HEK293 (cell line): Measurements from ENCODE around the gene MCM10.

Experiments
- CTCF ChIA-PET: fragments of 350-600 bp; formaldehyde crosslinking; extraction: SDS; loops from one replicate; lab custom pipeline; 2021; ENCODE audit warnings: antibody characterized with exemption; lab: Yijun Ruan, JAX
- POLR2A ChIA-PET: fragments of 300-600 bp; formaldehyde crosslinking; extraction: SDS; loops from one replicate; lab custom pipeline; 2020; ENCODE audit warnings: antibody characterized with exemption, inconsistent platforms; lab: Yijun Ruan, JAX
- H3K27ac ChIP-seq: fragments of 200-500 bp; sonication (Bioruptor generic); 2 replicates; pipeline ENCODE4 v1.5.1; 2014; ENCODE audit warnings: low read depth, low read length, control low read depth, inconsistent platforms; ENCODE audit errors: extremely low read depth
- H3K36me3 ChIP-seq, 2 experiments: fragments of 200-500 bp in 1 of 2; sonication (Bioruptor generic) in 1 of 2; 1 replicate in 1 of 2; 2 replicates in 1 of 2; pipeline ENCODE4 v1.5.1; 2014 to 2017; ENCODE audit warnings: inconsistent platforms in 2 of 2, low read length in 2 of 2; ENCODE audit not compliant: control insufficient read depth in 2 of 2, insufficient read depth in 1 of 2
- H3K4me1 ChIP-seq: fragments of 200-500 bp; sonication (Bioruptor generic); 2 replicates; pipeline ENCODE4 v1.5.1; 2014; ENCODE audit warnings: mild to moderate bottlenecking, low read length, inconsistent platforms; ENCODE audit not compliant: control insufficient read depth, insufficient read depth
- H3K4me3 ChIP-seq: 2 replicates; pipeline ENCODE4 v1.5.1; 2011; ENCODE audit warnings: low read depth, mild to moderate bottlenecking, control low read depth, low read length, moderate library complexity
- H3K9me3 ChIP-seq: fragments of 200-500 bp; sonication (Bioruptor generic); 2 replicates; pipeline ENCODE4 v1.5.1; 2014; ENCODE audit warnings: low read depth, low read length, inconsistent platforms; ENCODE audit not compliant: control insufficient read depth, insufficient read depth
- GLI2 ChIP-seq: fragments of 450-650 bp; formaldehyde crosslinking; IDR thresholded peaks from 2 replicates; pipeline ENCODE4; 2017; ENCODE audit warnings: missing biosample characterization, missing genetic modification characterization, low read depth, borderline replicate concordance
- INSM2 ChIP-seq: fragments of 450-650 bp; formaldehyde crosslinking; IDR thresholded peaks from 2 replicates; pipeline ENCODE4 v1.5.1; 2016; ENCODE audit warnings: missing biosample characterization, missing genetic modification characterization
- PRDM1 ChIP-seq: fragments of 450-650 bp; formaldehyde crosslinking; IDR thresholded peaks from 2 replicates; pipeline ENCODE4; 2016; ENCODE audit warnings: missing biosample characterization, missing genetic modification characterization
- PRDM2 ChIP-seq: fragments of 450-650 bp; formaldehyde crosslinking; IDR thresholded peaks from 2 replicates; pipeline ENCODE4 v1.5.1; 2016; ENCODE audit warnings: missing biosample characterization, missing genetic modification characterization, borderline replicate concordance
- REST ChIP-seq: fragments of 450-650 bp; formaldehyde crosslinking; IDR thresholded peaks from 2 replicates; pipeline ENCODE4 v1.5.1; 2016; ENCODE audit warnings: missing biosample characterization, missing genetic modification characterization
- SCRT1 ChIP-seq: fragments of 450-650 bp; formaldehyde crosslinking; IDR thresholded peaks from 2 replicates; pipeline ENCODE4 v1.5.1; 2016; ENCODE audit warnings: missing biosample characterization, missing genetic modification characterization, borderline replicate concordance
- ZBTB6 ChIP-seq: fragments of 450-650 bp; formaldehyde crosslinking; IDR thresholded peaks from 2 replicates; pipeline ENCODE4 v1.5.1; 2017; ENCODE audit warnings: missing biosample characterization, missing genetic modification characterization
- ZNF132 ChIP-seq: fragments of 450-650 bp; formaldehyde crosslinking; IDR thresholded peaks from 2 replicates; pipeline ENCODE4 v1.5.1; 2017; ENCODE audit warnings: missing biosample characterization, missing genetic modification characterization, borderline replicate concordance
- ZNF76 ChIP-seq: fragments of 450-650 bp; formaldehyde crosslinking; IDR thresholded peaks from 2 replicates; pipeline ENCODE4; 2016; ENCODE audit warnings: low read depth, missing biosample characterization, missing genetic modification characterization, borderline replicate concordance
- TF ChIP-seq, protein P1 (sequence below): fragments of 450-650 bp; formaldehyde crosslinking; IDR thresholded peaks from 2 replicates; pipeline ENCODE4 v1.5.1; 2016; ENCODE audit warnings: missing biosample characterization, missing genetic modification characterization
- TF ChIP-seq, protein P2 (sequence below): fragments of 450-650 bp; formaldehyde crosslinking; IDR thresholded peaks from 2 replicates; pipeline ENCODE4 v1.5.1; 2016; ENCODE audit warnings: missing biosample characterization, missing genetic modification characterization

MCM10 gene

DNA sequence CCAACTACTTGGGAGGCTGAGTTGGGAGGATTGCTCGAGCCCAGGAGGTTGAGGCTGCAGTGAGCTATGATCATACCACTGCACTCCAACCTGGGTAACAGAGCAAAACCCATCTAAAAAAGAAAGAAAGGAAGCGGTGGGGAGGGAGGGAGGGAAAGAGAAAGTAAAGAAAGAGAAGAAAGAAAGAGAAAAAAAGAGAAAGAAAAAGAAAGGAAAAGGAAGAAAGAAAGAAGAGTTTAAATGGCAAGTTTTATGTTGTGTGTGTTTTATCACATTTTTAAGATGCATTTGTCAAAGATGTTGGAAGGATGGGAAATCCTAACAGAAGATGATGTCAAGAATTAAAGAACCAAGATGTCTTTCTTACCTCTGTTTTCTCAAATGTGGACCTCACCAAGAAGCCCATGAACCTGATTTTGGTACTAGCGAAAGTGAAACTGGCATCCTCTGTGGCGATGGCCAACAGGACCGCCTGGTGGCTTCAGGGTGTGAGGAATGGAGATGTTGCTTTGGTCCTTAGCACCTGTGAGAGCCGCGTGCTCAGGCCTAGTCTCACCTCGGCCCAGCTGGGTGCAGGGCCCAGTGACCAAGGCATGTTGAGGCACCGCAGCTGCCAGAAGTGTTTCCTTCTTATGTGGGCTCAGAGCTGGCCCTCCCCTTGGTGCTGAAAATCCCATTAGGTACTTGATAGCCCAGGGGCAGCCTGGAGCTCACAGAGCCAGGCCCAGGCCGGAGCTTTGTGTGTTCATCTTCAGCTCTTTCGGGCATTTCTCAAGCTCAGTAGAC is 63.0 kb downstream of the MCM10 start (continued):
- TF ChIP-seq PRDM1 (tag by site-specific recombination): peak; percentile 92
- TF ChIP-seq INSM2 (tag by site-specific recombination): no peak
- no peak for TF ChIP-seq GLI2
- TF ChIP-seq REST: peak; percentile 78
- no peak for TF ChIP-seq ZNF76 (tag by site-specific recombination)

DNA sequence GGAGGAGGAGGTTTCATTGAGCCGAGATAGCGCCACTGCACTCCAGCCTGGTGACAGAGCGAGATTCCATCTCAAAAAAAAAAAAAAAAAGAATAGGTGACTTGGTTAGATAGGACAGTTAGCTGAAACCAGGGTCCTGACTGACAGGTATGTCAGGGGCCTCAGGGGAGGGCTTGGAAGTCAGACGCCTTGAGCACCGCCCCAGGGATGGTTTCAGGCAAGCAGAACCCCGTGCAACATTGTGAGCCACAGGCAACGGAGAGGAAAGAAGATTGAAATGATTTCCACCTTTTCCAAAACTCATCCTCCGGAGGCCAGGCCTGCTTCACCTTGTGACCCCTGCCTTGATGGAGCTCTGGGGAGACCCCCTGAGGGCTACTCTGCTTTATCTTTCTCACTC is 64.2 kb downstream of the MCM10 start:
- POLR2A ChIA-PET: no interaction called here
- H3K27ac ChIP-seq: no peak overlapping the region
- no peak overlapping the region for H3K4me3 ChIP-seq
- H3K4me1 ChIP-seq: no peaks in the 10 kb centered on the region
- TF ChIP-seq, protein P1, sequence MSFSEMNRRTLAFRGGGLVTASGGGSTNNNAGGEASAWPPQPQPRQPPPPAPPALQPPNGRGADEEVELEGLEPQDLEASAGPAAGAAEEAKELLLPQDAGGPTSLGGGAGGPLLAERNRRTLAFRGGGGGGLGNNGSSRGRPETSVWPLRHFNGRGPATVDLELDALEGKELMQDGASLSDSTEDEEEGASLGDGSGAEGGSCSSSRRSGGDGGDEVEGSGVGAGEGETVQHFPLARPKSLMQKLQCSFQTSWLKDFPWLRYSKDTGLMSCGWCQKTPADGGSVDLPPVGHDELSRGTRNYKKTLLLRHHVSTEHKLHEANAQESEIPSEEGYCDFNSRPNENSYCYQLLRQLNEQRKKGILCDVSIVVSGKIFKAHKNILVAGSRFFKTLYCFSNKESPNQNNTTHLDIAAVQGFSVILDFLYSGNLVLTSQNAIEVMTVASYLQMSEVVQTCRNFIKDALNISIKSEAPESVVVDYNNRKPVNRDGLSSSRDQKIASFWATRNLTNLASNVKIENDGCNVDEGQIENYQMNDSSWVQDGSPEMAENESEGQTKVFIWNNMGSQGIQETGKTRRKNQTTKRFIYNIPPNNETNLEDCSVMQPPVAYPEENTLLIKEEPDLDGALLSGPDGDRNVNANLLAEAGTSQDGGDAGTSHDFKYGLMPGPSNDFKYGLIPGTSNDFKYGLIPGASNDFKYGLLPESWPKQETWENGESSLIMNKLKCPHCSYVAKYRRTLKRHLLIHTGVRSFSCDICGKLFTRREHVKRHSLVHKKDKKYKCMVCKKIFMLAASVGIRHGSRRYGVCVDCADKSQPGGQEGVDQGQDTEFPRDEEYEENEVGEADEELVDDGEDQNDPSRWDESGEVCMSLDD (tag by site-specific recombination): no peak
- TF ChIP-seq SCRT1 (no peak), ZNF132 (no peak), ZBTB6 (tag by site-specific recombination) (no peak), PRDM2 (no peak)
- TF ChIP-seq, protein P2, sequence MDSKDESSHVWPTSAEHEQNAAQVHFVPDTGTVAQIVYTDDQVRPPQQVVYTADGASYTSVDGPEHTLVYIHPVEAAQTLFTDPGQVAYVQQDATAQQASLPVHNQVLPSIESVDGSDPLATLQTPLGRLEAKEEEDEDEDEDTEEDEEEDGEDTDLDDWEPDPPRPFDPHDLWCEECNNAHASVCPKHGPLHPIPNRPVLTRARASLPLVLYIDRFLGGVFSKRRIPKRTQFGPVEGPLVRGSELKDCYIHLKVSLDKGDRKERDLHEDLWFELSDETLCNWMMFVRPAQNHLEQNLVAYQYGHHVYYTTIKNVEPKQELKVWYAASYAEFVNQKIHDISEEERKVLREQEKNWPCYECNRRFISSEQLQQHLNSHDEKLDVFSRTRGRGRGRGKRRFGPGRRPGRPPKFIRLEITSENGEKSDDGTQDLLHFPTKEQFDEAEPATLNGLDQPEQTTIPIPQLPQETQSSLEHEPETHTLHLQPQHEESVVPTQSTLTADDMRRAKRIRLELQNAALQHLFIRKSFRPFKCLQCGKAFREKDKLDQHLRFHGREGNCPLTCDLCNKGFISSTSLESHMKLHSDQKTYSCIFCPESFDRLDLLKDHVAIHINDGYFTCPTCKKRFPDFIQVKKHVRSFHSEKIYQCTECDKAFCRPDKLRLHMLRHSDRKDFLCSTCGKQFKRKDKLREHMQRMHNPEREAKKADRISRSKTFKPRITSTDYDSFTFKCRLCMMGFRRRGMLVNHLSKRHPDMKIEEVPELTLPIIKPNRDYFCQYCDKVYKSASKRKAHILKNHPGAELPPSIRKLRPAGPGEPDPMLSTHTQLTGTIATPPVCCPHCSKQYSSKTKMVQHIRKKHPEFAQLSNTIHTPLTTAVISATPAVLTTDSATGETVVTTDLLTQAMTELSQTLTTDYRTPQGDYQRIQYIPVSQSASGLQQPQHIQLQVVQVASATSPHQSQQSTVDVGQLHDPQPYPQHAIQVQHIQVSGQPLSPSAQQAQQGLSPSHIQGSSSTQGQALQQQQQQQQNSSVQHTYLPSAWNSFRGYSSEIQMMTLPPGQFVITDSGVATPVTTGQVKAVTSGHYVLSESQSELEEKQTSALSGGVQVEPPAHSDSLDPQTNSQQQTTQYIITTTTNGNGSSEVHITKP: no peak
- TF ChIP-seq, all 188 proteins: peak for 0
- CTCF ChIA-PET: no interaction called here
- no peaks in the 10 kb centered on the region for H3K9me3 ChIP-seq
- no peaks in the 10 kb centered on the region for H3K36me3 ChIP-seq
